ENCODE results near the gene SEMA3D.
"Not testable (repeated sequence)": the region's sequence is repeated elsewhere in the genome, so short reads cannot be mapped to it uniquely, and the experiment has no call there.

Gene SEMA3D

DNA sequence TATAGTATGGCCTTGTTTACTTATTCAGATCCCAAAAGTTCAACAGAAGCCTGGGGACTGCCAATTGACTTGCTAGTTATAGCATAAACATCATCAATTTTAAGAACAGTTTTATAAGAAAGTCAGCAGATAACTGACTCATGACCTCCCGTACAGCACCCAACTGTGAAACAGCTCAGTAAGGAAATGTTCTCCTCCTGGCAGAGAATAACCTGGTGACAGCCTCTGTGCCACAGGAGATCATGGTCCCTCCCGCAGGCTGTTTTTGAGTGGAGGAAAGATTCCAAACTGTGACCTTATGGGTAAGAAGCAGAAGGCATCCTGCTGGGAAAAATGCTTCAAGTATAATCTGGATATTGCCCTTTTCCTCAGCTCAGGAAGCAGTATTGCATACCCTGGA lies 182.5 kb downstream of the SEMA3D start:
- no peaks in the 10 kb centered on the region for H3K4me1 ChIP-seq (ENCODE audit: insufficient read depth, insufficient read length)
- no peaks in the 10 kb centered on the region for H3K27me3 ChIP-seq (ENCODE audit: insufficient read depth, insufficient read length)
- H3K9me3 ChIP-seq (ENCODE audit: insufficient read depth, low read length): no peaks in the 10 kb centered on the region
- H3K9ac ChIP-seq (ENCODE audit: insufficient read length, low read depth): no peak overlapping the region
- H3K36me3 ChIP-seq (ENCODE audit: insufficient read depth, insufficient read length, low read length): no peaks in the 10 kb centered on the region
- TF ChIP-seq SUZ12 (IDR thresholded peaks at IDR 0.05; ENCODE audit: extremely low read depth, insufficient read depth, insufficient read length) (no peak), ZNF274 (IDR thresholded peaks at IDR 0.05; ENCODE audit: low read depth, low read length) (no peak), YY1 (IDR thresholded peaks at IDR 0.05; ENCODE audit: insufficient read depth, insufficient read length) (no peak)
- no peak for DNase-seq (ENCODE audit: low read depth, low spot score)
- no peak overlapping the region for H3K4me3 ChIP-seq (ENCODE audit: insufficient read length, low read depth)

- Histone ChIP-seq H3K9me3 (ENCODE audit: insufficient read depth, low read length) (no peaks in the 10 kb centered on the region), H3K27me3 (ENCODE audit: insufficient read depth, insufficient read length) (no peaks in the 10 kb centered on the region), H3K36me3 (ENCODE audit: insufficient read depth, insufficient read length, low read length) (no peaks in the 10 kb centered on the region), H3K4me3 (ENCODE audit: insufficient read length, low read depth) (no peak overlapping the region), H3K9ac (ENCODE audit: insufficient read length, low read depth) (no peak overlapping the region), H3K4me1 (ENCODE audit: insufficient read depth, insufficient read length) (no peaks in the 10 kb centered on the region)
- no peak for TF ChIP-seq ZNF274 (IDR thresholded peaks at IDR 0.05; ENCODE audit: low read depth, low read length)
- TF ChIP-seq YY1 (IDR thresholded peaks at IDR 0.05; ENCODE audit: insufficient read depth, insufficient read length): no peak
- TF ChIP-seq SUZ12 (IDR thresholded peaks at IDR 0.05; ENCODE audit: extremely low read depth, insufficient read depth, insufficient read length): no peak
- no peak for DNase-seq (ENCODE audit: low read depth, low spot score)
Observed at GRCh38 chr7:85001495-85002345, 185.1 kb downstream of the SEMA3D start.

GRCh38 chr7:85000735-85001350 lies 186.0 kb downstream of the SEMA3D start:
- no peaks in the 10 kb centered on the region for H3K36me3 ChIP-seq (ENCODE audit: insufficient read depth, insufficient read length, low read length)
- no peaks in the 10 kb centered on the region for H3K9me3 ChIP-seq (ENCODE audit: insufficient read depth, low read length)
- TF ChIP-seq YY1 (IDR thresholded peaks at IDR 0.05; ENCODE audit: insufficient read depth, insufficient read length) (no peak), SUZ12 (IDR thresholded peaks at IDR 0.05; ENCODE audit: extremely low read depth, insufficient read depth, insufficient read length) (no peak), ZNF274 (IDR thresholded peaks at IDR 0.05; ENCODE audit: low read depth, low read length) (no peak)
- H3K4me1 ChIP-seq (ENCODE audit: insufficient read depth, insufficient read length): no peaks in the 10 kb centered on the region
- no peak overlapping the region for H3K9ac ChIP-seq (ENCODE audit: insufficient read length, low read depth)
- no peak for DNase-seq (ENCODE audit: low read depth, low spot score)
- H3K27me3 ChIP-seq (ENCODE audit: insufficient read depth, insufficient read length): no peaks in the 10 kb centered on the region
- H3K4me3 ChIP-seq (ENCODE audit: insufficient read length, low read depth): no peak overlapping the region

DNA sequence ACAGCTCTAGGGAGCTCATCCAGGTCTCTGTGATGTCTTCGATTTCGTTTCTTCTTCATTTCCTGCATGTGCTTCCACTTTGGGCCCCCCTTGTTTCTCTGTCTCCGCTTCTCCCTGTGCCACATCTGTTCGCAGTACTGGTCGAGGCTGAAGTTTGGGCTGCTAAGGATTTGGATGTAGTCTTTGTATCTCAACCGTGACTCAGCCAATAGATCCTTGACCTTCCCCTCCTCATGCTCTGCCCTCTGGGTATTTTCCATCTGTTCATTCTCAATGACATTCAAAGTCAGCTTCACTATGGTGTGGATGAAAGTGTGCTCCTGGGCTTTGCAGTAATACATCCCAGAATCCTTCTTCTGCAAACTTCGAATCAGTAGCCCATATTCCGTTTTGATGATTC lies 187.4 kb downstream of the SEMA3D start:
- Histone ChIP-seq H3K27me3 (ENCODE audit: insufficient read depth, insufficient read length) (no peaks in the 10 kb centered on the region), H3K9ac (ENCODE audit: insufficient read length, low read depth) (no peak overlapping the region), H3K9me3 (ENCODE audit: insufficient read depth, low read length) (no peaks in the 10 kb centered on the region), H3K4me1 (ENCODE audit: insufficient read depth, insufficient read length) (no peaks in the 10 kb centered on the region), H3K36me3 (ENCODE audit: insufficient read depth, insufficient read length, low read length) (no peaks in the 10 kb centered on the region), H3K4me3 (ENCODE audit: insufficient read length, low read depth) (no peak overlapping the region)
- TF ChIP-seq YY1 (IDR thresholded peaks at IDR 0.05; ENCODE audit: insufficient read depth, insufficient read length) (no peak), SUZ12 (IDR thresholded peaks at IDR 0.05; ENCODE audit: extremely low read depth, insufficient read depth, insufficient read length) (no peak), ZNF274 (IDR thresholded peaks at IDR 0.05; ENCODE audit: low read depth, low read length) (no peak)
- no peak for DNase-seq (ENCODE audit: low read depth, low spot score)

DNA sequence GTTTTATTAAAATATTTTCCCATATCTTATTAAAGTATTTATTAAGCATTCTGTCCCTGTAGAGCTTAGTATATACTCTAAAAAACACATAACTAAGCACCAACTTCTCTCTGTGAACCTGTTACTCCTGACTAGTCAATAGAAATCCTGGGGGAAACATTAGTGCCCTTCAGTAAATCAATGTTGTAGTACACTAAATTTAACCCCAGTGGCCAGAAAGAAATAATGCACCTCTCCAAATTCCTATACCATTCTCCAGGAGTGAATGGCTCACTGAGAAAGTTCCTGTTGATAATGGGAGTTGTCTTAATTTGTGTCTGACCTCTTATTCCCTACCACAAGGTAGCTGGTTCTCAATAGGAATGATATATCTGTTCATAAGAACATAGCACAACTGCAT lies 188.2 kb downstream of the SEMA3D start:
- TF ChIP-seq YY1 (IDR thresholded peaks at IDR 0.05; ENCODE audit: insufficient read depth, insufficient read length) (no peak), SUZ12 (IDR thresholded peaks at IDR 0.05; ENCODE audit: extremely low read depth, insufficient read depth, insufficient read length) (no peak), ZNF274 (IDR thresholded peaks at IDR 0.05; ENCODE audit: low read depth, low read length) (no peak)
- no peaks in the 10 kb centered on the region for H3K27me3 ChIP-seq (ENCODE audit: insufficient read depth, insufficient read length)
- no peaks in the 10 kb centered on the region for H3K9me3 ChIP-seq (ENCODE audit: insufficient read depth, low read length)
- no peak for DNase-seq (ENCODE audit: low read depth, low spot score)
- H3K4me1 ChIP-seq (ENCODE audit: insufficient read depth, insufficient read length): no peaks in the 10 kb centered on the region
- no peak overlapping the region for H3K4me3 ChIP-seq (ENCODE audit: insufficient read length, low read depth)
- no peak overlapping the region for H3K9ac ChIP-seq (ENCODE audit: insufficient read length, low read depth)
- H3K36me3 ChIP-seq (ENCODE audit: insufficient read depth, insufficient read length, low read length): no peaks in the 10 kb centered on the region

DNA sequence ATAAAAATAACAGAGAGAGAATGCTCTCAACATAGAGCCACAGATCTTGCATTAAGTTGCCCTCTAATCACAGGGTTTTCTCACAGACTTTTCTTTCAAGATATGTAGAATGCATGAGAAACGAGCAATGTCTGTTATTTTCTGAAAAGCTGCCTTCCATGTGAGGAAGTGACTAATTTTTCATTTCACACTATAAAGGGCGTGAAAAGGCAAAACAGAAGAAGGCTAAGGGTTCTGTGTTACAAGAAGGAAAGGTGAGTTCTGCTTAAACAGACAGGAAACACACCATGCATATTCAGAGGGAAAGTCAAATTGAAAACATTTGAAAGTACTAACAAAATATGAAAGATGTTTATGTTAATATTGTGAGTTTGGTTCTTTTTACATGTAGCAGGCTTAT lies 189.2 kb downstream of the SEMA3D start:
- Histone ChIP-seq H3K9me3 (ENCODE audit: insufficient read depth, low read length) (no peaks in the 10 kb centered on the region), H3K36me3 (ENCODE audit: insufficient read depth, insufficient read length, low read length) (no peaks in the 10 kb centered on the region), H3K4me3 (ENCODE audit: insufficient read length, low read depth) (no peak overlapping the region), H3K4me1 (ENCODE audit: insufficient read depth, insufficient read length) (no peaks in the 10 kb centered on the region), H3K9ac (ENCODE audit: insufficient read length, low read depth) (no peak overlapping the region), H3K27me3 (ENCODE audit: insufficient read depth, insufficient read length) (no peaks in the 10 kb centered on the region)
- TF ChIP-seq SUZ12 (IDR thresholded peaks at IDR 0.05; ENCODE audit: extremely low read depth, insufficient read depth, insufficient read length): no peak
- no peak for TF ChIP-seq YY1 (IDR thresholded peaks at IDR 0.05; ENCODE audit: insufficient read depth, insufficient read length)
- no peak for TF ChIP-seq ZNF274 (IDR thresholded peaks at IDR 0.05; ENCODE audit: low read depth, low read length)
- no peak for DNase-seq (ENCODE audit: low read depth, low spot score)

GRCh38 chr7:84992954-84993353 lies 193.9 kb downstream of the SEMA3D start:
- not testable (repeated sequence) for H3K9me3 ChIP-seq (ENCODE audit: insufficient read depth, low read length); H3K27me3 ChIP-seq (ENCODE audit: insufficient read depth, insufficient read length); DNase-seq (ENCODE audit: low read depth, low spot score); H3K4me1 ChIP-seq (ENCODE audit: insufficient read depth, insufficient read length); H3K9ac ChIP-seq (ENCODE audit: insufficient read length, low read depth); H3K36me3 ChIP-seq (ENCODE audit: insufficient read depth, insufficient read length, low read length); H3K4me3 ChIP-seq (ENCODE audit: insufficient read length, low read depth)
